Stimulated activated CD8-positive, alpha-beta memory T cell treated with anti-CD3 and anti-CD28 coated beads, Interleukin-15, amount 100 ng/mL, for 48 hours (primary cell): Measurements from ENCODE around the gene B3GNT4.
"Not testable (repeated sequence)": the region's sequence is repeated elsewhere in the genome, so short reads cannot be mapped to it uniquely, and the experiment has no call there.

Source experiments
- DNase-seq, 2 donors: peaks; one replicate each; pipeline ENCODE4 v3.0.0-alpha.2; 2020; ENCODE audit warnings: low read depth in 2 of 2

The B3GNT4 gene

GRCh38 chr12:122203301-122204166 lies at the start of gene B3GNT4:
Gene B3GNT4, plus strand, starts transcription at chr12:122203709. Its CDS starts 910 bp downstream, at chr12:122204619.
- peak in 1 of 2 donors; percentile 57 for DNase-seq

GRCh38 chr12:122155705-122156104 lies 47.8 kb upstream of the B3GNT4 start:
- no peak for DNase-seq

- DNase-seq = no peak
Measured at GRCh38 chr12:122158700-122159285, 44.7 kb upstream of the B3GNT4 start.

- no peak for DNase-seq
Measured at GRCh38 chr12:122159882-122160281, 43.6 kb upstream of the B3GNT4 start.

- no peak for DNase-seq
Measured at GRCh38 chr12:122160761-122161160, 42.7 kb upstream of the B3GNT4 start.

- DNase-seq = no peak
Measured at GRCh38 chr12:122161682-122162081, 41.8 kb upstream of the B3GNT4 start.

- no peak for DNase-seq
Measured at GRCh38 chr12:122162976-122163375, 40.5 kb upstream of the B3GNT4 start.

- peak; percentile 43 to 72 for DNase-seq
Measured at GRCh38 chr12:122166422-122167349, 36.8 kb upstream of the B3GNT4 start.

- DNase-seq = no peak
Measured at GRCh38 chr12:122167356-122167925, 36.1 kb upstream of the B3GNT4 start.

- DNase-seq = no peak
Measured at GRCh38 chr12:122168492-122168891, 35.0 kb upstream of the B3GNT4 start.

- DNase-seq = no peak
Measured at GRCh38 chr12:122171399-122171798, 32.1 kb upstream of the B3GNT4 start.

GRCh38 chr12:122172262-122172939 lies 31.1 kb upstream of the B3GNT4 start:
- DNase-seq = no peak

GRCh38 chr12:122174155-122174845 lies 29.2 kb upstream of the B3GNT4 start, which contains the start of gene IL31:
Gene IL31, minus strand, starts transcription at chr12:122174221. Its CDS starts 49 bp downstream, at chr12:122174172.
- peak in 1 of 2 donors; percentile 57 for DNase-seq

GRCh38 chr12:122176473-122176872 lies 27.0 kb upstream of the B3GNT4 start:
- DNase-seq = not testable (repeated sequence)

GRCh38 chr12:122182887-122183587 lies 20.5 kb upstream of the B3GNT4 start, which contains the start of gene LRRC43:
Gene LRRC43, plus strand, starts transcription at chr12:122183123. Its CDS starts 22 bp downstream, at chr12:122183145.
- DNase-seq = no peak

GRCh38 chr12:122183588-122183940 lies 19.9 kb upstream of the B3GNT4 start:
- DNase-seq = no peak

- no peak for DNase-seq
Measured at GRCh38 chr12:122184517-122184916, 19.0 kb upstream of the B3GNT4 start.

- no peak for DNase-seq
Measured at GRCh38 chr12:122185079-122185478, 18.4 kb upstream of the B3GNT4 start.

GRCh38 chr12:122185494-122186082 lies 17.9 kb upstream of the B3GNT4 start:
- DNase-seq = no peak
